Activated B cell treated with CpG ODN at 0.5 μM for 24 hours (primary cell): ENCODE data around the gene MRPS2. TPM values are rescaled to one million over a fixed set of nuclear protein-coding genes. Genes with fewer than 3 reads are reported as not detected.

Experiments
- ATAC-seq: fragments of 200-7000 bp; cut with Tn5 transposase; one replicate; pipeline ENCODE4 v1.10.0; 2021; ENCODE audit warnings: low read depth, mild to moderate bottlenecking, moderate library complexity
- CTCF ChIA-PET: fragments of 350-600 bp; sonication (Branson Sonifier 250); formaldehyde crosslinking; loops from one replicate; lab custom pipeline; 2021; ENCODE audit warnings: antibody characterized with exemption; lab: Charles Lee
- POLR2A ChIA-PET: fragments of 350-600 bp; sonication (Branson Sonifier 250); formaldehyde crosslinking; loops from one replicate; lab custom pipeline; 2021; ENCODE audit warnings: antibody characterized with exemption; lab: Charles Lee
- DNase-seq: peaks from one replicate; pipeline ENCODE4 v3.0.0; 2022
- H3K27ac Mint-ChIP-seq: one replicate; pipeline ENCODE4 v1.8.0; 2020; ENCODE audit warnings: mixed read lengths
- H3K27me3 Mint-ChIP-seq: one replicate; pipeline ENCODE4 v1.8.0; 2021; ENCODE audit warnings: mixed read lengths
- H3K36me3 Mint-ChIP-seq: one replicate; pipeline ENCODE4 v1.8.0; 2021; ENCODE audit warnings: low read depth, mixed read lengths
- H3K4me1 Mint-ChIP-seq: one replicate; pipeline ENCODE4 v1.8.0; 2021; ENCODE audit warnings: mixed read lengths
- H3K4me3 Mint-ChIP-seq: one replicate; pipeline ENCODE4 v1.8.0; 2020; ENCODE audit warnings: mild to moderate bottlenecking, mixed read lengths
- H3K9me3 Mint-ChIP-seq: one replicate; pipeline ENCODE4 v1.8.0; 2020; ENCODE audit warnings: mixed read lengths
- CTCF ChIP-seq: fragments of 200-600 bp; IDR thresholded peaks from one replicate; pipeline ENCODE4 v1.8.0; 2022; ENCODE audit warnings: antibody characterized with exemption, mild to moderate bottlenecking
- intact Hi-C: fragments of 100-400 bp; cut with micrococcal nuclease; formaldehyde crosslinking; loops from one replicate; pipeline ENCODE4 v1.15.1; 2024
- total RNA-seq: library from RNA; stranded (reverse); gene quantifications from 2 replicates; pipeline ENCODE4 v1.2.3, GENCODE V29; 2022

Gene MRPS2
- total RNA-seq, 1 donor from 2014 or later, result 35.1 TPM

GRCh38 chr9:135517407-135517822 lies 16.9 kb downstream of the MRPS2 start:
- intact Hi-C loops, result no loop called here
- Mint-ChIP-seq H3K27ac (no peak overlapping the region), H3K4me3 (no peak overlapping the region), H3K4me1 (no peaks in the 10 kb centered on the region), H3K36me3 (no peaks in the 10 kb centered on the region), H3K9me3 (no peaks in the 10 kb centered on the region), H3K27me3 (peaks cover 5% of the 10 kb centered on the region)
- TF ChIP-seq CTCF, result no peak
- ChIA-PET POLR2A (no interaction called here), CTCF (no interaction called here)
- ATAC-seq (no peak), DNase-seq (no peak)

GRCh38 chr9:135519179-135519971 lies 18.9 kb downstream of the MRPS2 start:
- ATAC-seq, result no peak
- Mint-ChIP-seq H3K36me3 (no peaks in the 10 kb centered on the region), H3K9me3 (no peaks in the 10 kb centered on the region), H3K4me3 (no peak overlapping the region), H3K4me1 (no peaks in the 10 kb centered on the region), H3K27me3 (peaks cover 5% of the 10 kb centered on the region), H3K27ac (no peak overlapping the region)
- no peak for DNase-seq
- intact Hi-C loops, result no loop called here
- POLR2A ChIA-PET, result no interaction called here
- TF ChIP-seq CTCF, result no peak
- CTCF ChIA-PET, result no interaction called here

GRCh38 chr9:135520916-135521607 lies 20.6 kb downstream of the MRPS2 start, which contains the start of gene LCN1:
Gene LCN1 (plus strand): TSS chr9:135521440. CDS start chr9:135521498, 58 bp downstream.
- ChIA-PET POLR2A (no interaction called here), CTCF (no interaction called here)
- Mint-ChIP-seq H3K27ac (no peak within 1 kb of the TSS), H3K4me1 (no peaks in the 10 kb centered on the region), H3K36me3 (no peaks in the 10 kb centered on the region), H3K27me3 (peaks cover 5% of the 10 kb centered on the region), H3K4me3 (no peak within 1 kb of the TSS), H3K9me3 (no peaks in the 10 kb centered on the region)
- DNase-seq, result no peak
- ATAC-seq, result no peak
- no peak for TF ChIP-seq CTCF
- intact Hi-C loops, result no loop called here

- DNase-seq (no peak), ATAC-seq (no peak)
- H3K9me3 Mint-ChIP-seq, result no peaks in the 10 kb centered on the region
- no peaks in the 10 kb centered on the region for H3K4me1 Mint-ChIP-seq
- POLR2A ChIA-PET, result no interaction called here
- no peak for TF ChIP-seq CTCF
- intact Hi-C loops, result no loop called here
- CTCF ChIA-PET, result no interaction called here
- H3K36me3 Mint-ChIP-seq, result no peaks in the 10 kb centered on the region
- peaks cover 4% of the 10 kb centered on the region for H3K27me3 Mint-ChIP-seq
- H3K4me3 Mint-ChIP-seq, result no peak overlapping the region
- no peak overlapping the region for H3K27ac Mint-ChIP-seq
Observed at GRCh38 chr9:135521608-135522095, 21.2 kb downstream of the MRPS2 start.
